Activated CD8-positive, alpha-beta memory T cell treated with anti-CD3 and anti-CD28 coated beads, Interleukin-2, amount 50 U/mL, for 48 hours (primary cell): ENCODE data around the gene OSBPL6.
"Not testable (repeated sequence)": the region's sequence is repeated elsewhere in the genome, so short reads cannot be mapped to it uniquely, and the experiment has no call there.

Experiments
- DNase-seq: peaks from one replicate; pipeline ENCODE4 v3.0.0-alpha.2; 2020

Gene OSBPL6

DNA sequence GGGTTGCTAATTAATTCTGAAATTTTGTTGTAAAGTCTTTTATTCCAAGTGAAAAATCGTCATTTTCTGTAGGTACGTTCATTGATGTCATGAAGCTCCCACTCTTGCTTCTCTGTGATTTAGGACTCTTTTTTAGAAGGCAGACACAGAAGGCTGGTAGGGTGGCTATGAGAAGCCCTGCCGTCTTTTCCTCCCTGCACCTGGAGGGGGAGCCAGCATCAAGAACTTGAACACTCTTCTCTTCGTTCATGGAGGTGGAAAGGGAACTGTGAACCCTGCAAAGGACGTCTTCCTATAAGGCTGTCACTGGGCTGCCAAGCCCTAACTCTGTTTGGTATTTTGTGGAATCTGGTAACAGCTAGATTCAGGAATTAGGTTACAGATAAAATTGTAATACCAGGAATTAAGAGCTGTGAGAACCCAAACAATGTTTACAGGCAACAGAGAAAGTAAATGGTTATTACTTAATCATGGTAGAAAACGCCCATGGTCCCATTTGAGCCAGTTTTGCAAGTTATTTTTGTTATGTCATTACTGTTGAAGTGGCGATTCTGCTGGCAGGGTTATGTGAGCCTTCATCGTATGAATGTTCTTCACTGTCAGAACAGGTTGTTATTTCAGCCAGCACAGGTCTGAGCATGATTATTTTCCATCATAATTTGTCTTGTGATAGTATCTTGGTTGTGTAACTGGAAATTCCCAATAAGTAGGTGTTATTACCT lies 112.2 kb downstream of the OSBPL6 start:
- peak; percentile 51 for DNase-seq

DNA sequence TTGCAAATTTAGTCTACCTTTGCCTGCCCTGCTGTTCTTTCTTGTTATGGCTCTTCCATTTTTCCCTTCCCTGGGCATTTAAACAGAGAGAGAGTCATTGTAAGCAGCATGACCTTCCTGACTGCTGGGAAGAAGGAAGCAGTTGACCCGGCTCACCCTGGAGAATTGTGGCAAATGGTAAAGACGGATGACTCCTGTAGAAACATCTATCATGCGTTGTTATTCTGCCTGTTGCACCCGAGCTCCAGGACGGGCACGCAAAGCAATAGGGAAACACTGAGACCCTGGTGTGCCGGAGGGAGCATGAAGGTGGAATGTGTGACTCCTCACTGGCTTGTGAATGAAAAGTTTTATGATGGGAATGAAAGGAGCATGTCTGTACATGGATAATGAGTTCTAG lies 113.3 kb downstream of the OSBPL6 start:
- no peak for DNase-seq

DNA sequence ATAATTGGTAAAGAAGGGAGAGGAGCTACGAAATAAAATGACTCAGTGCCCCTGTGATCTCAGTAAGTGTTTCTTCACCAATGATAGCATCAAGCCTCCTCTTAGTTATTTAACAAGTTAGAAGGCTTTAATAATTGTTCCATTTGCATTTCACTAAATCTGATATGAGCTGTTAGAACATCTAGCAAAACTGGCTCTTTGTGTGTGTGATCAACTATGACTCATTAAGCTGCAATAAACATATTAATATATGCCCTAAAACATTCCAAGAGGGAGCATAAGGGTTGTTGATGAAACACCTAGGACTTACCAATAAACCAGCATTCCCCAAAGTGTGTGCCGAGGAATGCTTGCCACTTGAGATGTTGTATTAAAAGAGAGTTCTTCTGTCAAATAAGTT lies 115.2 kb downstream of the OSBPL6 start:
- no peak for DNase-seq

DNA sequence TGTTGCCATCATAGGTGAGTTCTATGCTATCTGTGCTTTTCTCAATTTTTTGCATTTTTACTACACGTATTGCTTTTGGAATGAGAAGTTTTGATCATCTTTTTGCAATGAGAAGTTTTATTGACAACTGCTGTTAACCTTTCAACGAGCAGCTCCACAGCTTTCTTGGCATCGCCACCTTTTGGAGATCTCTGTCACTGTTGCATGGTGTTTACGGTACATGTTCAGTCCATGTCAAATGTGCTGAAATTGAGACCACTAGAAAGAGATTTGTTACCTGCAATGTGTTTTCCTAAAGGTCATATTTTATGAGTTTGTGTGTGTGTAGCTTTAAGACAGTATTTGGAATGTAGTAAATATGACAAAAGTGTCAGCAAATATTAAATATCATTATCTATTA lies 120.8 kb downstream of the OSBPL6 start:
- no peak for DNase-seq

DNA sequence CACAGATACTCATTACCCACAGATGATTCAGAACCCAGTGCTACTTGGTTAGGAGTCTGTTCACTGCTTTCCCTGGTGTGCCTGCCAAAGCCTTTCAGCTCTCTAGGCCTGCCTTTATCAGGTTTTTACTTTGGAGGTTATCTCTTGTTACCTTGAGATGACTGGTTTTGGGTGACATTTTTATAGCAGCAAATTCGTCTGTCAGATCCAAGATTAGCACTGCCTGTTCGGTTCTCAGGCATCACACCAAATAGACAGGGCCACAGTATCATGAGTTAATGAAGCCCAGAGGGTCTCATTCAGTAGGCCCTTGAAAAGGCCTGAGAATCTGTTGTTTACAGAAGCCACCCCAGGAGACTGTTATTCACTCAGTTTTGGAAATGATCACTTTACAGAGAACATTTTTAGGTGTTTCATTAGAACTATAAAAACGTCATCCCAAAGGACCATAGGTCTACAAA lies 121.2 kb downstream of the OSBPL6 start:
- no peak for DNase-seq

DNA sequence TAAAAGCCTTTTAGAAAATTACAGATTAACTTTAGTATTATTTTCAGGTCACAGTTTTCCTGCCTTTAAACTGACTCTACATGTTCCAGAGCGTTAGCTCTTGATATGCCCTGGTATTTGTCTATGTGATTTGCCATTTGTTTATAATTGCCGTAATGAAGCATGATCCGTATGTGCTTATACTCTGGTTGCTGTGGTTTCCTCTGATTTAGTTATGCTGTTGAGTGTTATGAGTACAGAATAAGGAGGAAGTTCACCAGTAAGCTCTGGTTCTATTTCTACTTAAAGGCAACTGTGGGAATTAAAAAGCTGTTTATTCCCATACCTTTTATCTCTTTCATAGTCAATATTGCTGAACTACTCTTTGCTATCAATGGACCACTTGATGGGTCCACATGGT lies 123.5 kb downstream of the OSBPL6 start:
- no peak for DNase-seq

DNA sequence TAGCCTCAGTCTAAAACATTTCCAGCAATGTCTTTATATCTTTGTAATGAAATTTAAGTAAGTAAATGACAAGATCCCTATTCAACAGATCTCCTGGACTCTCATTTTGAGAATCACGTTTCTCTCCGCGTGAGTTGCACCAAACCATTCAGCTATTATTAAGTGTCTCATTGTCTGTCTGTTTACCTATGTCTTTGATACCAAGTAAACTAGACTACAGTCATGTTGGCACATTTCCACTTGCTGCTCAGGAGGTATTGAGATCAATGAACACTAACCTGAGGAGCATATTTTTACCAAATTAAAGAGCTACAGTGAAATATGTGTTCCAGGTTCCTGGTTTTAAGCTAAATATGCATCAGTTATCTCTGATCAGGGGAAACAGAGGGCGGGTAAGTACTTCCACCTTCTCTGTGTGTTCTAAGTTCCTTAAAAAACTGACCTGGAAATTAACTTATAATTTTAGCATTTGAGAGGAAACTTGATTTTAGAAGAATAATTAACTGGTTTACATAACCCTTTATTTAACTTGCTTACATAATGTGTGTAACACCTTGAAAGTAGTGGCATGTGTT lies 125.8 kb downstream of the OSBPL6 start:
- no peak for DNase-seq

DNA sequence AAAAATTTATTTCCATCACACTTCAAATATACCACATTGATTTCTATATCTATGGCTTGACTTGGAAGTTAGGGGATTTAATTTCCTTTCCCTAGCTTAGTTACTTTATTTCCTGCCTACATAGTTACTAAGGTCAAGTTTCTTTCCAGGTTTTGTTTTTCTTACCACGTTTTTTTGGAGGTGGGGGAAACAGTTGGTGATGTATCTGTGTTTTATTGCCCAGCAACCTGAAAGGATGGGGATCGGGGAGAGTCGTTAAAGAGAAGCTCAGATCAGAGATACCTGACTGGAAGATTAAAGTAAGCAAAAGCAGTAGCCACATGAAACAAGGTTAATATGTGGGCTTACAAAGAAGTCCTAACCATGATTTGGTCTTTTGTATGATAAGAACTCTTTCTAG lies 127.8 kb downstream of the OSBPL6 start:
- DNase-seq = no peak

DNA sequence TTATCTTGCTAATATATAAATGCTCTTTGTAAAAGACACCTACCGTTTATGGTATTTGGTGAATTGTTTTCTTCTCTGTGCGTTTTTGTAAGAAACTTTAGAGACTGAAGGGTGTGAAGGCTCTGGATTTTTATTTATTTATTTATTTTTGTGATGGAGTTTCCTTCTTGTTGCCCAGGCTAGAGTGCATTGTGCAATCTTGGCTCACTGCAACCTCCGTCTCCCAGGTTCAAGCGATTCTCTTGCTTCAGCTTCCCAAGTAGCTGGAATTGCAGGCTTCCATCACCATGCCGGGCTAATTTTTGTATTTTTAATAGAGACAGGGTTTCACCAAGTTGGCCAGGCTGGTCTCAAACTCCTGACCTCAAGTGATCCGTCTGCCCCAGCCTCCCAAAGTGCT lies 129.0 kb downstream of the OSBPL6 start:
- DNase-seq = not testable (repeated sequence)

DNA sequence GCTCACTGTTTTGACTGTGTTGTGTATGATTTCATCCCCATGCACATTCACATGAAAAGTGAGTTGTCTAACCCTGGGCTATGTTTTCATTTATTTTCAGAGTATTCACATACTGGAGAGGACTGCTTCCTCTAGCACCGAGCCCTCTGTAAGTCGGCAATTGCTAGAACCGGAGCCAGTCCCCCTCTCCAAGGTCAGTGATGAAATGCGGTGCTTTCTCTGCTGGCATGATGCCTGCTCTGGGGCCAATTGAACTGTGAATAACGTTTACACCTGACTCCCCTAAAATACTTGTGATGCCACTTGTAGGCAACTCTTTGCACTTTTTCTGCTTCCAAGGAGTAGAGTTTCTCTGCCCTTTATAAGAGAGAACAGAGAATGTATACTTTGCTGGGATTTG lies 129.8 kb downstream of the OSBPL6 start:
- DNase-seq = no peak

DNA sequence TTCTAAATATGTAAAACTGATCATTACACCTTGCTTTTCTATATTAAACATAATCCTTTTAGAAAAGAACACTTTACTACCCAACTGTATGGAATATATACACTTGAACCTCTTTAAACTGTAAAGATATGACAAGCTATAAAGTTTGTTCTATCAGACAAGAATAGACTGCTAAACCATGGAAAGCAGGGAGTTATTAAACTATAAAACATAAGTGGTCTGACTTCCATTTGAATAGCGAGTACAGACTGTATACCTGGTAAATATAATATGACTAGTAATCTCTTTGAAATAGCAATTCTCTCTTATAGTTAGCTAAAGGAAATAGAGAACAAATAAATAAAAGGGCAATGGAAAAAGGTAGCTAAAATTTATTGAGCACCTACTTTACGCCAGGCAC lies 131.0 kb downstream of the OSBPL6 start:
- DNase-seq = no peak

DNA sequence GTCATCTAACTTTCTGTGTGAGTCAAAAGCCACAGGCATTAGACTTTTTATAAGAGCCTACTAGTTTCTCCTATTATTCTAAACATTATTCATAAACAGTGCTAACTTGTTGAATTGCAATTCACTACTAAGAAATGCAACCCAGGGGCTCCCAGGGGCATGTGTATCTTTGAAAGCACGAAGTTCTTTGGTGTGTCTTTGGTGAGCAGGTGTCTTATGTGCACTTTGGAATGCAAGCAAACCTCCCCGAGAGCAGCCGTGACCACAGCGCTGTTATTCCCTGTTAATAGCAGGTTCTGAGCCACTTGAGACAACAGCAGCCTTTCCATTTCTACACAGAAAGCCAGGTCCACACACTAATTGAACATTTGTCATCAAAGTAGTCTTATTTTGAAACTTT lies 133.2 kb downstream of the OSBPL6 start:
- no peak for DNase-seq

DNA sequence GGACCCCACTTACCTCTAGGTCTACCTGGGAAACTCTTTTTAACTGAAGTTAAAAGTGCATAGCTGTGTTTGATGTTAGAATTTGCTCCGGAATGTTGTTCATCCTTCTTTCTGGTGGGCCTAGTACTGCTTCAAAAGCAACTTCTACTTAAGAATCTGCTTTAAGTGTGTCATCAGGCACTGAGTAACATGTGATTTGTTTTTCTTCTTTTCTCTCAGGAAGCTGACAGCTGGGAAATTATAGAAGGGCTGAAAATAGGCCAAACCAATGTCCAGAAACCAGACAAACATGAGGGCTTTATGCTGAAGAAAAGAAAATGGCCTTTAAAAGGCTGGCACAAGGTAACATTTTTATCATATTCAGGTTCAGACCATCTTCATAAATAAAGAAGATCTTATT lies 133.7 kb downstream of the OSBPL6 start:
- DNase-seq = no peak

DNA sequence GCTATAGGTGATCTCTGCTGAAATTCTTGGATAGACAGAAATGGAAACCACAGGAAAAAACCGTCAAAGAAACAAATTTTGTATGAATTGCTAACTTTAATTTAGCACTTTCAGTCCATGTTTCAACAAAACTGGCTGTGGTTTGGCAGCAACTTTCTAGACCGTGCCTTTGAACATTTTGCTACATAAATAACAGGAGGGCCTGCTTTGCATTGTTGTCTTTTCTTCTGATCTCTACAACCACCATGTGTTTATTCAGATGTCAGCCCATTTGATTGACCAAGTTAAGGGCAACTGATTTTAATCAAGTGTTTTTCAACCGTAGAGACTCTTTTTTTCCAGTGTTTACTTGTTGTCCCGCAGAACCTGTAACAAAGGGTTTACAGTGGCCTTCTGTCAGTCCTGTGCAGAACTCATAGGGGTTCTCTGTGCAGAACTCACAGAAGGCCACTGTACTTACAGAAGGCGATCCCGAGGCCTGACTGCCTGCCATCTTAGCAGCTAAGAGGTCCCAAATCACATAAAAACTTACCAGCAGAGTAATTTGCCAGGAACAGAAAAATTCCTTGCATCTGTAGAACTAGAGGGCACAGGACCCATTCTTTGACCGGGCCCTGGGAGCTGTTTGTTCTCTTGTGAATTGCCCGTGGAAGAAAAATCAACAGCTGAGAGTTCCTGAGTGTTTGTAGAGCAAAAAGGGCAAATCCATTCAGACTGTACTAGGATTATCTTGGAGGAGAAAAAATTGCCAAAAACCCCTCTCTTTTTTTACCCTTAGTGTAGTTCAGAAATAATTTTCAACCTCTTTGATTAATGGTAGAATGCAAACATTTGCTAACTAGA lies 136.1 kb downstream of the OSBPL6 start:
- no peak for DNase-seq

DNA sequence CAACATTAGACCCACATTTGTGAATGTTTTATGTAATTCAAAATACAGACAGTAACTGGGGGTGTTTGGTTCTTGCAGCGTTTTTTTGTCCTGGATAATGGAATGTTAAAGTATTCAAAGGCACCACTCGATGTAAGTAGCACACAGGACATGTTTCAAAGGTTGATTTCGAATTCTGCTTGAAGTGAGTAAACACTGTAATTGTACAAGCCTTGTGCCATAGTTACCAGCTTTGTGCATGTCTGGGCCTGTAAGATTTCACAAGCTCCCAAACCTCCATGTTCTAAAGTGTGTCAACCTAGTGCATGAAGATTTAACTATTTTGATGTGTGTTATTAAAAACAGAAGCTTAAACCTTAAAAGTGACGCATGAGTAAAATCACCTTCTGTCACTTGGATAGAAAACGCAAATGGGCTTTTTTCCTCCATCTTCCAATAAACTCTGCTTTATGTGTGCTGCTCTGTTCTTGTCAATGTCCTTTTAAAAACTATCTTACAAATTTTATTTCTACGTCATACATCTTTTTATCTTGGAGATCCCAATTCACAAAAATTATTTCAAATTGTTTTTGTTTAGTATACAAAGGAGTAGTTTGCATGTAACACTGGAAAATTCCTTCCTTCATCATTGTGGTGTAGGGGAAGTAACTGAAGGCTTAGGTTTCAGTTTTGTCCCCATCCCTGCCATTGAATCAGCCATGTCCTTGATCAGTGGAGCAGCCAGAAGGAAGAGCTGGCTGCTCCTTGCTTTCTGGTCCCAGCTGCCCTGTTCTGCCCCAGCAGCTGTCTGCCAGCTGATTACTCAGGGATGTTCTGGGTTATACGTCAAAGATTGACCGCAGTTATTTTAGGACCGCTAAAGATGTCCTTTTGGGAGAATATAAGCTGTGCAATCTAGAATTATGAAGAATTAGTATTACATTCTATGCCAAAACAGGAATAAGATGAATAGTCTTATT lies 137.4 kb downstream of the OSBPL6 start:
- no peak for DNase-seq

DNA sequence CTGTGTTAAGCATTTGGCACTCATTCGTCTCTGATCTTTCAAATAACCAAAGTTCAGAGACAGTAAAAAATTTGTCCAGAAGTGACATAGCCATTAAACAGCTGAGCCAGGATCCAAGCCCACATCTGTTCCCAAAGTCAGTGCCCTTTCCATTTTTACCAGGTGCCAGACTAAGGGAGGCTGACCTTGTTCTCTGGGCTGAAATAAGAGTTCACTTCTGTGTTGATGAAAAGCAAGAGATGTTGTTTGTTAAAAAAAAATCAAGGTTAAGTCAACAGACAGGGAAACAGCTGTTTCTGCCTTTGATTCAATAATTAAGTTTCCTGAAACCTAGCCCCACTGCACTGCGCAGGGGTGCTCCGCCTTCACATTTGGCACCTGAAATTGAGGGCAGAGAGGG lies 139.5 kb downstream of the OSBPL6 start:
- DNase-seq = no peak

DNA sequence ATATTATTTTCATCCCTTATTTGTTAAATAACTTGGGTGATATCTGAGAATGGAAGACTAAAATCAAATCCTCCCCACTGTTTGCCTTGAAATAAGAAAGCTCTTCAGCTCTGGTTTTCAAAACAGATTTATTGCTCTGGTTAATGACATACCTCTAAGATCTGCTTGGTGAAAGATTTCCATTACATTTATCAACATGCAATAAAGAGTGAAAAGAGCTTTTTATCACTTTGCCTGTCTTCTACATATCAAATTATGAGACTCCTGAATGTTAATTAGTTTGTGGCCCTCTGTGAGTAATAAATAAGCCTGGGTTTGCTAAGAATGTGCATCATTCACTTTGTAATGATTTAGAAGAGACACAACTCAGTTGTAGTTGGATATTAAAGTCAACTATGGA lies 140.9 kb downstream of the OSBPL6 start:
- no peak for DNase-seq

DNA sequence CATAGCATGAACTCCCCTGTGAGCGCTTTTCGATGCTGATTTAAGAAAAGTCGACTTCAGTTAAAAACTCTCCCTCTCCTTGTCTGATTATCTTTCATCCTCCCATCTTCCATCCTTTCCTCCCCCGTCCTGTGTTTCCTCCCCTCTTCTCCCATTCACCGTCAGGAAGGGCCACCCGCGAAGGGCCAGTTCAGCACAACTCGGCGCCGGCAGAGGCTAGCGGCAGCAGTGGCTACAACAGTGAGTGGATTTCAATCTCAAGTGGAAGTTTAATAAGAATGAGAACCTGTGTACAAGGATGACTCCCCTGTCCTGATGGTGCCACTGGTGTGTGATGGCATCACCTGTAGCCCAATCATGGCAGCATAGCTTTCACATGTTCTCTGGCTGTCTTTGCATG lies 149.8 kb downstream of the OSBPL6 start:
- DNase-seq = no peak

DNA sequence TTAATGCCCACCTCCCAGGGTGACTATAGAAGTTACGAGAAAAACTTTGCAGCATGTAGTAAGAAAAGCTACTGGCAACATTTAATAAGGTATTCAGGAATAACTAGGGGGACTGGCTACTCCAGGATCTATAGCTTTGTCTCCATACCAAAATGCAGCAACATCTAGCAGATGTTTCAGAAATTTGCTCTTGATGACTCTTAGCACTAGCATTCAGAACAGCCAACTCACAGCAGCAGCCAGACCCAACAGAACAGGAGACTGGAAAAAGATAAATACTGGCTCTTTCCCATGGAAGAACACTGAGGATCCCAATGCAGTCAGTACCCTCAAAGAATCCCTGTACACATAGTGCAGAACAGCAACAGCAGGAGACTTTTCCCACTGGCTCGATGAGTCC lies 151.6 kb downstream of the OSBPL6 start:
- DNase-seq = no peak

DNA sequence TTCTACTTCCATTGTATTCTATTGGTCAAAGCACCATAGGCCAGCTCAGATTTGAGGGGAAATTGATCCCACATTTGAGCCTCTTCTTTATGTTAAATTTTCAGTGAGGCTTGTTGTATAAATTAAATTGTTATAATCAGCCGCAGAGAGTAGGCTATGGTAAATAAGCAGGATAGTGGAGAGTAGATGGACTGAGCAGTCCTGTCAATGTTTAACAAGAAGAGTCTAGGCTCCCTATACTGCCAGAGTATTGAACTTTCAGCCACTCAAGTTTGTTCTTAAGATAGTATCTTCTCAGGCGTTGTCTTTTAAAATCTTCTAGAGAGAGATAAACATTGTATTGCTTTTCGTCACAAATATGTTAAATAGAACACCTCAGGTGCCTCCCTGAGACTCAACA lies 155.7 kb downstream of the OSBPL6 start:
- no peak for DNase-seq

DNA sequence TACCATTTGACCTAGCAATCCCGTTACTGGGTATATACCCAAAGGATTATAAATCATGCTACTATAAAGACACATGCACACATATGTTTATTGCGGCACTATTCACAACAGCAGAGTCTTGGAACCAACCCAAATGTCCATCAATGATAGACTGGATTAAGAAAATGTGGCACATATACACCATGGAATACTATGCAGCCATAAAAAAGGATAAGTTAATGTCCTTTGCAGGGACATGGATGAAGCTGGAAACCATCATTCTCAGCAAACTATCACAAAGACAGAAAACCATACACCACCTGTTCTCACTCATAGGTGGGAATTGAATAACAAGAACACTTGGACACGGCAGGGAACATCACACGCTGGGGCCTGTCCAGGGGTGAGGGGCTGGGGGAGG lies 163.4 kb downstream of the OSBPL6 start:
- DNase-seq = not testable (repeated sequence)

DNA sequence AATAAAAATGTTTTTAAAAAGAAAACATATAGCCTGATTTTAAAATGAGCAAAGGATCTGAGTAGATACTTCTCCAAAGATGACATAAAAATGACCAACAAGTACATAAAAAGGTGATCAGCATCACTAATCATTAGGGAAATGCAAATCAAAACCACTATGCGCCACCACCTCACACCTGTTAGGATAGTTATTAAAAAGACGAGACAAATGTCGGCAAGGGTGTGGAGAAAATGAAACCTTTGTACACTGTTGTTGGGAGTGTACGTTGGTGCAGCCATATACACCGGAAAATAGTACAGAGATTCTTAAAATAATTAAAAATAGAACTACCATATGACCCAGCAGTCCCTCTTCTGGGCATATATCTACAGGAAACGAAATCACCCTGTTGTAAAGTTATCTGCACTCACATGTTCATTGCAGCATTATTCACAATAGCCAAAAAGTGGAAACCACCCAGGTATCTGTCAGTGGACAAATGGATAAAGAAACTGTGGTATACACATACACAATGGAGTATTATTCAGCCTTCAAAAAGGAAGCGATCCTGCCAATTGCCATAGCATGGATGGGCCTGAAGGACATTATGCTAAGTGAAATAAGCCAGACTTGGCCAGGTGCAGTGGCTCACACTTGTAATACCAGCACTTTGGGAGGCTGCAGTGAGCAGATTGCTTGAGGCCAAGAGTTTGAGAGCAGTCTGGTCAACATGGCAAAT lies 165.0 kb downstream of the OSBPL6 start:
- DNase-seq = no peak
